GM12875 (cell line): ENCODE measurements around the gene IFNLR1.

ENCODE experiments used
- H3K4me3 ChIP-seq: one replicate; pipeline ENCODE4 v1.5.1; 2011; ENCODE audit warnings: low read depth, low read length, control low read depth
- TF ChIP-seq, protein P1 (sequence below): IDR thresholded peaks from 2 replicates; pipeline ENCODE4 v1.5.1; 2011; ENCODE audit warnings: low read depth, mild to moderate bottlenecking, control low read depth, inconsistent platforms, low read length, moderate library complexity, borderline replicate concordance; ENCODE audit not compliant: insufficient read depth

The IFNLR1 gene

DNA sequence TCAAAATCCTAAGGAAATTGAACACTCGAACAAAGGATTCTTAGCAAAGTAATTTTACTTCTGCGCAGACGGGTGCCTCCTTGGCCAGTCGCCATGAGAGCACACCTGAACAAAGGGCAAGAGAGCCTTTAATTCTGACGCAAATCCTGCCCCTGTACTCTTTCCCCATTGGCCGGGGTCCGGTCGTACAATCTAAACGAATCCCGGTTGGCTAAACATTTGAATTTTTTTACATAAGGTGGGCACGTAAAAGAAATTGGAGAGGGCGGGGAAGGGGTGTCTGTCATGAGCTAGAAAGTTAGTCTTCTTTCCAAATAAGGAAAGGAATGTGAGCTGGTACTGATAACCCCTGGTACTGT is 35.9 kb downstream of the IFNLR1 start:
- no peak overlapping the region for H3K4me3 ChIP-seq
- TF ChIP-seq, protein P1, sequence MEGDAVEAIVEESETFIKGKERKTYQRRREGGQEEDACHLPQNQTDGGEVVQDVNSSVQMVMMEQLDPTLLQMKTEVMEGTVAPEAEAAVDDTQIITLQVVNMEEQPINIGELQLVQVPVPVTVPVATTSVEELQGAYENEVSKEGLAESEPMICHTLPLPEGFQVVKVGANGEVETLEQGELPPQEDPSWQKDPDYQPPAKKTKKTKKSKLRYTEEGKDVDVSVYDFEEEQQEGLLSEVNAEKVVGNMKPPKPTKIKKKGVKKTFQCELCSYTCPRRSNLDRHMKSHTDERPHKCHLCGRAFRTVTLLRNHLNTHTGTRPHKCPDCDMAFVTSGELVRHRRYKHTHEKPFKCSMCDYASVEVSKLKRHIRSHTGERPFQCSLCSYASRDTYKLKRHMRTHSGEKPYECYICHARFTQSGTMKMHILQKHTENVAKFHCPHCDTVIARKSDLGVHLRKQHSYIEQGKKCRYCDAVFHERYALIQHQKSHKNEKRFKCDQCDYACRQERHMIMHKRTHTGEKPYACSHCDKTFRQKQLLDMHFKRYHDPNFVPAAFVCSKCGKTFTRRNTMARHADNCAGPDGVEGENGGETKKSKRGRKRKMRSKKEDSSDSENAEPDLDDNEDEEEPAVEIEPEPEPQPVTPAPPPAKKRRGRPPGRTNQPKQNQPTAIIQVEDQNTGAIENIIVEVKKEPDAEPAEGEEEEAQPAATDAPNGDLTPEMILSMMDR: no peak

DNA sequence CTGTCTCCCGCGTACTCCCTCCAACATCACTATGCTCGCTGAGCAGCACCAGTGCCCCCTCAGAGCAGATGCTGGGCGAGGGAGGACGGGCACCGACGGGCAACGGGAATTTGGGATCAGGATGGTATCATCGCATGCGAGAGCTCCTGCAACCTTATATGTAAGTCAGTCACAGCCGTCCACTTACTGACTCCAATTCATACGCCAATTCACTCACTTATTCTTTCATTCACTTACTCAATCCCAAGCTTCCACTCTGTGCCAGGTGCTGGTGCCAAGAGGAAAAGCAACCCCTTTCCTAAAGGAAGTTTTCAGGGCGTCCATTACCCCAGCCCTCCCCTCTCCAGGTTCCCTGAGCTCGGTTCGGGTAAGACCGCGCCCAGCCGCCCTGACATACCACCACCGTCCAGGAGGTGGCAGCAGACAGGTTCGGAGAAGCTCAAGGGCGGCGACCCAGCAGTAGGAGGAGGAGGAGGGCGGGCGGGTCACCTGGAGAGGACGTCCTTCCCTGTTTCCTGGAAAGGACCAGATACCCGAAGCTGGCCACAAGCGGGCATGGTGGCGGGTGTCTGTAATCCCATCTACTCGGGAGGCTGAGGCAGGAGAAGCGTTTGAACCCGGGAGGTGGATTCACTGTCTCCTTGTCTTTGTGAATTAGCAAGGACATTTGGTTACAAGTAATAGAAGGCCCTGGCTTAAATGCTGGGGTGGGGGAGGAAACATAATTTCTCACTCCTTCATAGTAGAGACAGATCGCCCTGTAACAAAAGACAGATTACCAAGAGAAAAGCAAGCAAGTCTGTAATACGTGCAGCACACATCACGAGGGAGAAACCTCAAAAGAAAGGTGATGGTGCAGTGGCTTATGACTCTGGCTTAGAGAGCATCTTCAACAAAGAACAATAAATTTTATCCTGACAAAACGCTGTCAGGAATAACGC is 36.6 kb downstream of the IFNLR1 start:
- H3K4me3 ChIP-seq: no peak overlapping the region
- TF ChIP-seq, protein P1: peak; percentile 86

DNA sequence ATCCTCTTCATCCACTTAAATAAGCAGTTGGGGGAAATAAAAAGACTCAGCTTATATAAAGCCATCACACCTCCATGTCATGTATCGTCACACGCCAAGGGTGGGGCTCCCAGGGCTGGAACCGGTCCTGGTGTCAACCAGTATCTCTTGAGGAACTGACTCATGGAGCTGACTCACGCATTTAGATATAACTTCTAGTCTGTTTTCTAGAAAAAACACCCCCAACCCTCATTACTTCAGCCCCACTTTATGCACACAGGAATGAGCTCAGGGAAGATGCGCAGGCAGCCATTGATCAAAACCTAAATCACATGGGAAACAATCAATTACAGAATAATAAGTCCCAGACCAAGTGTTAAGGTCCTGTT is 37.2 kb downstream of the IFNLR1 start:
- TF ChIP-seq, protein P1: no peak
- H3K4me3 ChIP-seq: no peak overlapping the region

DNA sequence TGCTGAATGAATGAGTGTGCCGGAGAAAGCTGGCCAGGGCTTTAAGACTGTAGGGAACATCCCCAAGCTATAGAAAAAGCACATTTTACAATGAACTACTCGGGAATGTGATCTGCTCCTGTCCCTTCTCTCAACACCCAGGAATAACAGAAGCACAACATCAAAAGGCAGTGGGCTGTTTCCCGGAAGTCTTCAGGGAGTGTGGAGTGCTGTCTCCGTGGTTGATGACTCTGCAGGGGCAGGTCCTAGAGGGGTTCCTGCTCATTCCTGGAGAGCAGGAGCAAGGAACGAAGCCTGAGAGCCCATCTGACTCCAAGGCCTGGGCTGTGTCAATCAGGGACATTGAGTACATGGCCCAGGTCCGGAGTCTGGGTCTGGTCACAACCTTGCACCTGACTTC is 39.3 kb downstream of the IFNLR1 start:
- TF ChIP-seq, protein P1: no peak
- no peak overlapping the region for H3K4me3 ChIP-seq

DNA sequence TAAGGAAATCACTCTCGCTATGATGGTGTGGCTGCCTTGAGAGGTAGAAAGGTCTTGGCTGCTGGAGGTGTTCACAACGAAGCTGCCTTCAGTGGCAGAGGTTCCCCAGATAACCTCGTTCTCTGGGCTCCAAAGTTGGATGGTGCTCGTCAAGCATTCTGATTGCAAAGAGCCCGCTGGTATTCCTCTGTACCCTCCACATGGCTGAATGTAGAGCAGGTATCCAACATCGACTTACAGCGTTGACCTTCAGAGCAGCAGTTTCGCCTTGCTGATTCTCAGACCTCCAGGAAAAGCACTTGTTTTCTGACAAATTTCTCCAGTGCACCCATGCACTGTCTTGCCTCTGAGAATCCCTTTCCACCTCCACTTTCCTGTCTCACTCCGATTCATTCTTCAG is 39.9 kb downstream of the IFNLR1 start:
- TF ChIP-seq, protein P1: no peak
- no peak overlapping the region for H3K4me3 ChIP-seq

DNA sequence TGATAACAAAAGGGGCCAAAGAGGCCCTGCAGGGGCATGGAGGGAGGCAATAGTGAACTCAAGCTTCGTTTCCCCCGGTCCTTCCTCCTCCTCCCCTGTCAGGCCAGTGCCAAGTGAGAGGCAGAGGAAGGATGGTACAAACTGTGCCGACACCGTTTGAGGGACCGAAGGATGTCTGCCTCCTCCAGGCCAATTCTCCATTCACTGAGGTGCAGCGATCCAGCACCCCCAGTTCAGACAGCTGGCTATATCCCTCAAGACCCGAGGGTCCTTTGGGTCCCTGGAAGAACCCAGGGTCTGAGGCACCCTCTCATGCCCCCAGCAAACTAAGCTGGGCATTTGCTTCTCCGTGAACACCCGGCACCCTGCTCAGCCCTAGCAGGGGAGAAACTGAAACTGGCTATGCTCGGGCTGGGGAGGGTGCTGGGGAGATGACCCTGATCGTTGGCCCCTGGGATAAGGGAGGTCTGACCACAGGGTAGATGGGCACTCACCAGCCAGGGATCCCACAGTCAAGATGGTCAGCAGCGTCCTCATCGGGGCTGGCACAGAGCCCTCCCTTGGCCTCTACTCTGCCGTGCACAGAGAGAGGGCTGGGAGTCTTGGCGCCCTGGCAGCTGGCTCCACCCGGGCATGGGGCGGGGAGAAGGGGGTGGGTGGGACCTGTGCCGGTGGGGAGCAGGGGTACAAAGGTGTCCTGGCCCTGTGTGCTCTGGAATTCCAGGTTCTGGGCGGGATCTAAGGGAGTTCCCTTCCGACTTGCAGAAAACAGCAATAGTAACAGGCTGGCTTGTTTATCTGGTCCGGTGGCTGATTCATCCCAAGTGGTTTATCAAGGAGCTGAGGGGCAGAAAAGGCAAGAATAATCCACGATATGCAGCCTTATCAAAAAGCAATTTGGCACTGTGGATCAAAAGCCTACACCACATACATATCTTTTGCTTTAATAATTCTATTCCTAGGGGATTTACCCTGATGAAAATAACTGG is 44.2 kb downstream of the IFNLR1 start, which contains the start of gene IL22RA1:
Gene IL22RA1, minus strand, starts transcription at position 595 of the 989 bp plus-strand sequence. Its CDS starts 58 bp downstream, at position 537.
- TF ChIP-seq, protein P1: no peak
- no peak within 1 kb of the TSS for H3K4me3 ChIP-seq
